WTC11 (cell line): ENCODE measurements around the gene EYS.

Experiments
- CTCF ChIP-seq: fragments of 200-600 bp; IDR thresholded peaks from 2 replicates; pipeline ENCODE4 v1.8.0; 2022; ENCODE audit warnings: antibody characterized with exemption
- IRF2 ChIP-seq: sonication (generic); formaldehyde crosslinking; IDR thresholded peaks from 2 replicates; pipeline ENCODE4 v1.8.0; 2022; ENCODE audit warnings: low read depth, missing genetic modification reagents, borderline replicate concordance
- RELA ChIP-seq: sonication (generic); formaldehyde crosslinking; IDR thresholded peaks from 2 replicates; pipeline ENCODE4 v1.8.1; 2022; ENCODE audit warnings: missing genetic modification reagents, mild to moderate bottlenecking, borderline replicate concordance
- TF ChIP-seq, protein P1 (sequence below): sonication (generic); formaldehyde crosslinking; IDR thresholded peaks from 2 replicates; pipeline ENCODE4 v1.8.0; 2022; ENCODE audit warnings: mild to moderate bottlenecking, missing genetic modification reagents
- TF ChIP-seq, protein P2 (sequence below): sonication (generic); formaldehyde crosslinking; IDR thresholded peaks from 2 replicates; pipeline ENCODE4 v1.8.1; 2023; ENCODE audit warnings: mild to moderate bottlenecking, missing genetic modification reagents, moderate library complexity
- TF ChIP-seq, protein P3 (sequence below): sonication (generic); formaldehyde crosslinking; IDR thresholded peaks from 2 replicates; pipeline ENCODE4 v1.8.1; 2022; ENCODE audit warnings: low read depth, mild to moderate bottlenecking, moderate library complexity, missing genetic modification reagents, borderline replicate concordance
- TF ChIP-seq, protein P4 (sequence below): sonication (generic); formaldehyde crosslinking; IDR thresholded peaks from 2 replicates; pipeline ENCODE4 v1.8.0; 2023; ENCODE audit warnings: missing genetic modification reagents, mild to moderate bottlenecking, borderline replicate concordance
- TF ChIP-seq, protein P5 (sequence below): sonication (generic); formaldehyde crosslinking; IDR thresholded peaks from 2 replicates; pipeline ENCODE4 v1.8.1; 2023; ENCODE audit warnings: mild to moderate bottlenecking, moderate library complexity, missing genetic modification reagents

DNA sequence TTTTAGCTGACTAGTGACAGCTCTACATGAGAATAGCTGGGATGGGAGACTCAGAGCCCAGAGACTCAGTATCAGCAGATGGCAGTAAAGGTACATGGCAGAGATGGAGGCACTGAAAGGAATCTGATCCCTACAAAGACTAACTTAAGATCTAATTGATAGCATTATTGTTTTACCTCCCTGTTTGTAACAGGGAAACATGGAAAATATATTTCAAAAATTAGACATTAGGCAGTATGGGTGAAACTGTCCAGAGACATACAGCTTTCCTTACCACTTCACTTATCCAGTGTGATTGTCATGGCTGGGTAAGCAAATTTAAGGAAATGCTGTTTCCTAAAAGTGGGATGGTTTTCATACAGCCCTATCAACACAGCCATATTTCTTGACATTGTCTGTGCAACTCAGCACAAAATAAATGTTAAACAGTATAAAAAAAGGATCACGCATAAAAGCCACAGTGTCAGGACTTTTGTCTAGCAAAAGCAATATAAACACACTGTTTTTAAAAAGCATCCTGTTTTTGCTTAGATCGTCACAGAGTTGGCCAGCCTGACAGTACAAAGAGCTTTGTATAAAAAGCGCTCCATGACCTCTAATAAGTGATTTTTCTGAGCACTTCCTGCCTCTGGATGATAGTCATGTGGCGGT is 1694.5 kb downstream of the EYS start:
- no peak for TF ChIP-seq RELA (CRISPR knock-in tag)
- TF ChIP-seq, protein P1, sequence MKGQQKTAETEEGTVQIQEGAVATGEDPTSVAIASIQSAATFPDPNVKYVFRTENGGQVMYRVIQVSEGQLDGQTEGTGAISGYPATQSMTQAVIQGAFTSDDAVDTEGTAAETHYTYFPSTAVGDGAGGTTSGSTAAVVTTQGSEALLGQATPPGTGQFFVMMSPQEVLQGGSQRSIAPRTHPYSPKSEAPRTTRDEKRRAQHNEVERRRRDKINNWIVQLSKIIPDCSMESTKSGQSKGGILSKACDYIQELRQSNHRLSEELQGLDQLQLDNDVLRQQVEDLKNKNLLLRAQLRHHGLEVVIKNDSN, result no peak
- 0 out of 2 replicates have a peak, but pooled peaks have one; percentile 8 for TF ChIP-seq CTCF
- TF ChIP-seq, protein P2, sequence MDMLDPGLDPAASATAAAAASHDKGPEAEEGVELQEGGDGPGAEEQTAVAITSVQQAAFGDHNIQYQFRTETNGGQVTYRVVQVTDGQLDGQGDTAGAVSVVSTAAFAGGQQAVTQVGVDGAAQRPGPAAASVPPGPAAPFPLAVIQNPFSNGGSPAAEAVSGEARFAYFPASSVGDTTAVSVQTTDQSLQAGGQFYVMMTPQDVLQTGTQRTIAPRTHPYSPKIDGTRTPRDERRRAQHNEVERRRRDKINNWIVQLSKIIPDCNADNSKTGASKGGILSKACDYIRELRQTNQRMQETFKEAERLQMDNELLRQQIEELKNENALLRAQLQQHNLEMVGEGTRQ, result no peak
- TF ChIP-seq, protein P3, sequence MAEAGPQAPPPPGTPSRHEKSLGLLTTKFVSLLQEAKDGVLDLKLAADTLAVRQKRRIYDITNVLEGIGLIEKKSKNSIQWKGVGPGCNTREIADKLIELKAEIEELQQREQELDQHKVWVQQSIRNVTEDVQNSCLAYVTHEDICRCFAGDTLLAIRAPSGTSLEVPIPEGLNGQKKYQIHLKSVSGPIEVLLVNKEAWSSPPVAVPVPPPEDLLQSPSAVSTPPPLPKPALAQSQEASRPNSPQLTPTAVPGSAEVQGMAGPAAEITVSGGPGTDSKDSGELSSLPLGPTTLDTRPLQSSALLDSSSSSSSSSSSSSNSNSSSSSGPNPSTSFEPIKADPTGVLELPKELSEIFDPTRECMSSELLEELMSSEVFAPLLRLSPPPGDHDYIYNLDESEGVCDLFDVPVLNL (CRISPR knock-in tag), result no peak
- TF ChIP-seq, protein P4, sequence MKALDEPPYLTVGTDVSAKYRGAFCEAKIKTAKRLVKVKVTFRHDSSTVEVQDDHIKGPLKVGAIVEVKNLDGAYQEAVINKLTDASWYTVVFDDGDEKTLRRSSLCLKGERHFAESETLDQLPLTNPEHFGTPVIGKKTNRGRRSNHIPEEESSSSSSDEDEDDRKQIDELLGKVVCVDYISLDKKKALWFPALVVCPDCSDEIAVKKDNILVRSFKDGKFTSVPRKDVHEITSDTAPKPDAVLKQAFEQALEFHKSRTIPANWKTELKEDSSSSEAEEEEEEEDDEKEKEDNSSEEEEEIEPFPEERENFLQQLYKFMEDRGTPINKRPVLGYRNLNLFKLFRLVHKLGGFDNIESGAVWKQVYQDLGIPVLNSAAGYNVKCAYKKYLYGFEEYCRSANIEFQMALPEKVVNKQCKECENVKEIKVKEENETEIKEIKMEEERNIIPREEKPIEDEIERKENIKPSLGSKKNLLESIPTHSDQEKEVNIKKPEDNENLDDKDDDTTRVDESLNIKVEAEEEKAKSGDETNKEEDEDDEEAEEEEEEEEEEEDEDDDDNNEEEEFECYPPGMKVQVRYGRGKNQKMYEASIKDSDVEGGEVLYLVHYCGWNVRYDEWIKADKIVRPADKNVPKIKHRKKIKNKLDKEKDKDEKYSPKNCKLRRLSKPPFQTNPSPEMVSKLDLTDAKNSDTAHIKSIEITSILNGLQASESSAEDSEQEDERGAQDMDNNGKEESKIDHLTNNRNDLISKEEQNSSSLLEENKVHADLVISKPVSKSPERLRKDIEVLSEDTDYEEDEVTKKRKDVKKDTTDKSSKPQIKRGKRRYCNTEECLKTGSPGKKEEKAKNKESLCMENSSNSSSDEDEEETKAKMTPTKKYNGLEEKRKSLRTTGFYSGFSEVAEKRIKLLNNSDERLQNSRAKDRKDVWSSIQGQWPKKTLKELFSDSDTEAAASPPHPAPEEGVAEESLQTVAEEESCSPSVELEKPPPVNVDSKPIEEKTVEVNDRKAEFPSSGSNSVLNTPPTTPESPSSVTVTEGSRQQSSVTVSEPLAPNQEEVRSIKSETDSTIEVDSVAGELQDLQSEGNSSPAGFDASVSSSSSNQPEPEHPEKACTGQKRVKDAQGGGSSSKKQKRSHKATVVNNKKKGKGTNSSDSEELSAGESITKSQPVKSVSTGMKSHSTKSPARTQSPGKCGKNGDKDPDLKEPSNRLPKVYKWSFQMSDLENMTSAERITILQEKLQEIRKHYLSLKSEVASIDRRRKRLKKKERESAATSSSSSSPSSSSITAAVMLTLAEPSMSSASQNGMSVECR (CRISPR knock-in tag), result no peak
- TF ChIP-seq, protein P5, sequence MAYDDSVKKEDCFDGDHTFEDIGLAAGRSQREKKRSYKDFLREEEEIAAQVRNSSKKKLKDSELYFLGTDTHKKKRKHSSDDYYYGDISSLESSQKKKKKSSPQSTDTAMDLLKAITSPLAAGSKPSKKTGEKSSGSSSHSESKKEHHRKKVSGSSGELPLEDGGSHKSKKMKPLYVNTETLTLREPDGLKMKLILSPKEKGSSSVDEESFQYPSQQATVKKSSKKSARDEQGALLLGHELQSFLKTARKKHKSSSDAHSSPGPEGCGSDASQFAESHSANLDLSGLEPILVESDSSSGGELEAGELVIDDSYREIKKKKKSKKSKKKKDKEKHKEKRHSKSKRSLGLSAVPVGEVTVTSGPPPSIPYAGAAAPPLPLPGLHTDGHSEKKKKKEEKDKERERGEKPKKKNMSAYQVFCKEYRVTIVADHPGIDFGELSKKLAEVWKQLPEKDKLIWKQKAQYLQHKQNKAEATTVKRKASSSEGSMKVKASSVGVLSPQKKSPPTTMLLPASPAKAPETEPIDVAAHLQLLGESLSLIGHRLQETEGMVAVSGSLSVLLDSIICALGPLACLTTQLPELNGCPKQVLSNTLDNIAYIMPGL (CRISPR knock-in tag), result no peak
- no peak for TF ChIP-seq IRF2 (CRISPR knock-in tag)
